ENCODE measurements around the gene RAET1G.
"Not testable (repeated sequence)": the region's sequence is repeated elsewhere in the genome, so short reads cannot be mapped to it uniquely, and the experiment has no call there.

Gene RAET1G

GRCh38 chr6:149934249-149935156 is 11.6 kb upstream of the RAET1G start:
- FAIRE-seq (peak; percentile 65), DNase-seq (ENCODE audit: low spot score) (peak; percentile 42)

DNA sequence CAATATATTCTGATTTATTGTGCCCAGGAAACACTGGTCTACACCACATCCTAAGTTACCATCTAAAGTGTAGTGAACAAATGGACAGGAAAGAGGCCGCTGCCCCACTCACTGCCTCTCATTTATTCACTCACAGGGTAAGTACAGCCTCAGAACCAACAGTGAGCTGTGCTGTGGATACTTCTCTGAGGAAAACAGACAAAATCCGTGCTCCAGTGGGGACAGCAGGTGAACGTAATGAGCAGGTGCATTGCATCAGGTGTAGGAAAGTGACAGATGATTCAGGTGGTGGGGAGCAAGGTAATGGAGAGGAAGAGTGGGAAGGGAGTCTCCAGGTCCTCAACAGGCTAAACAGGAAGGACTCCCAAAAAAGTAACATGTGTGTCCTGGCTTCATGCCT is 10.5 kb upstream of the RAET1G start:
- no peak for DNase-seq (ENCODE audit: low spot score)
- FAIRE-seq: no peak

GRCh38 chr6:149933036-149933435 is 10.1 kb upstream of the RAET1G start:
- DNase-seq (ENCODE audit: low spot score) (no peak), FAIRE-seq (no peak)

DNA sequence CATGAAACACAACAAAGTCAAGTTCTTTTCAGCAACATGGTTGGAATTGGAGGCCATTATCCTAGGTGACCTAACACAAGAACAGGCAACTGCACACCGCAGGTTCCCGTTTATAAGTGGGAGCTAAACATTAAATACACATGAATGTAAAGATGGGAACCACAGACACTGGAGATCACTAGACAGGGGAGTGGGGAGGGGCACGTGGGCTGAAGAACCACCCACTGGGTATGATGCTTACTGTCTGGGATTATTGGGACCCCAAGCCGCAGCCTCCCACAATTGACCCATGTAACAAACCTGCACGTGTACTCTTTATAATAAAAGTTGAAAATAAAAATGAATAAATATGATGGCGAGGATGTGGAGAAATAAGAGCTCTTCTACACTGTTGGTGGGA is 8.6 kb upstream of the RAET1G start:
- FAIRE-seq (no peak), DNase-seq (ENCODE audit: low spot score) (no peak)

GRCh38 chr6:149929422-149929821 is 6.5 kb upstream of the RAET1G start:
- DNase-seq (ENCODE audit: low spot score) (no peak), FAIRE-seq (no peak)

DNA sequence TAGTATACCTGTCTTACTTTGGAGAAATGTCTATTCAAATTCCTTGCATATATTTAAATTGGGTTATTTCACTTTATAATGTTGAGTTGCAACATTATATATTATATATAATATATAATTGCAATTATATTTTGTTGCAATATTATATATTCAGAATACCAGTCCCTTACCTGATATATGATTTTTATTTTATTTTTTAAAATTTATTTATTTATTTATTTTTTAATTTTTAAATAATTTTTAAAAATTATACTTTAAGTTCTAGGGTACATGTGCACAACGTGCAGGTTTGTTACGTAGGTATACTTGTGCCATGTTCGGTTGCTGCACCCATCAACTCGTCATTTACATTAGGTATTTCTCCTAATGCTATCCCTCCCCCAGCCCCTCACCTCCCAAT is 4.1 kb upstream of the RAET1G start:
- not testable (repeated sequence) for DNase-seq (ENCODE audit: low spot score); FAIRE-seq

DNA sequence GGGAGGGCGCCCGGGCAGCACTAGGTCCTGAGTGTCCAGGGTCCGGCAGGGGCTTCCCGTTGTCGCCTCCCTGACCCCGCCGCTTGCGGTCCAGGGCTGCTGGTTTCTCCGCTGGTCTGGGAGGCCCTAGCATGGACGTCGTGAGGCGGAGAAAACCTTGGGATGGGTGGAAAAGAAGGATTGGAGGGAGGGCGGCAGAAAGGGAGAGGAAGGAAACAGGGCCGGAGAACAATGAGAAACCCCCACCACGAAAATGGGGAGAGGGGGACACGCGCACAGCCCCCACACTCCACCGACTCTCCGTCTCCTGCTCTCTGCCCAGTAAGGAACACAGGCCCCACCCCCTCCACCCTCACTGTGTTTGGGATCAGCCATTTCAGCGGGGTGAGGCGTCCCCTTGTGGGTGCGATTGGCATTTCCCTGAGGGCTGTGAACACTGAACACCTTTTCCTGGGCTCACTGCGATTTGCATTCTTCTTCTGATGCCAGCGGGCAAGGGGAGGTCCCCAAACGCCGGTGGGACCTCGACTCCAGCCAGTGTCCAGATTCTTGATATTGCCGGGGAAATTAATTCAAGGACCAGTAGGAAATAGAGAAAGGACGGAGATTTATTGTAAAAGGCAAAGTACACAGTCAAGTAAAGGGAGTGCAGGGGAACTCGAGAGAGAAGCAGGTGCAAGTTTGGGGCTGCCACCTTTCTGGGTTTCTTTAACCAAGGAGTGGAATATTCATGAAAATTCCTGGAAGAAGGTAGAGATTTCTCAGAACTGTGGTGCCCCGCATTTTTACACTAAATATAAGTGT is 3.3 kb upstream of the RAET1G start:
- FAIRE-seq (no peak), DNase-seq (ENCODE audit: low spot score) (peak; percentile 32)

DNA sequence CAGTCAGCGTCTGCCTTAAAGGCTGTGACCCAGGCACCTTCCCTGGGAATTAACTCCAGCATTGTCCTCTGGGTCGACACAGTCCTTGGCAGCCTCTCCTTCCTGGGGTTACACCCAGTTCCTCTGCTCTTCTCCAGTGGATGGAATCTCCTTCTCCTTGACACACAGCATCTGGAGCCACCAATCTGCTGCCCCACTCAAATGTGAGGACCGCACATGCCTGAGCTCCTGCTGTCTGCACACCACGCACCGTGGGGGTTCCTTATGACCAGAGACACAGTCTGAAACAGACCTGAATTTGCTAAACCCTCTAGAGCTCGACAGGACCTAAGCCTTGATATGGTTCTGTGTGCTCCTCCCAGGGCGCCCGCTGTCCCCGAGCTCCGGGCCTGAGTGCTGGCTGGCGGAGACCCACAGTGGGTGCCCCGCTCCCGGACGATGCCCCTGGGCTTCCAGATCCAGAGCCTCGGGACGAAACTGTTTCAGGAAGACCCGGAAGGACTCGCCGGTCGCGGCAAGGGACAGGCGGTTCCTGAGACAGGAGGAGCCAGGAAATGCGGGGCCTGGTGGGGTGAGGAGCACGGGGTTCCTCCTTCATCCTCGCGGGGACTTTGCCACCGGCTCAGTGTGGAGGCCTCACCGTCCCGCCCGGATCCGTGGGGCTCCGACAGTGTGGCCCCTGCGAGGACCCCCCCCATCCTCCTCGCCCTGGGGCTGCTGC is 2.5 kb upstream of the RAET1G start:
- DNase-seq (ENCODE audit: low spot score) (no peak), FAIRE-seq (no peak)

GRCh38 chr6:149924933-149925252 is 2.0 kb upstream of the RAET1G start:
- FAIRE-seq: no peak
- no peak for DNase-seq (ENCODE audit: low spot score)

GRCh38 chr6:149924206-149924932 is 1.4 kb upstream of the RAET1G start:
- FAIRE-seq: no peak
- no peak for DNase-seq (ENCODE audit: low spot score)

GRCh38 chr6:149923327-149923986 is 536 bp upstream of the RAET1G start:
- no peak for DNase-seq (ENCODE audit: low spot score)
- FAIRE-seq: no peak

GRCh38 chr6:149922091-149922490 is 830 bp downstream of the RAET1G start:
- not testable (repeated sequence) for FAIRE-seq; DNase-seq (ENCODE audit: low spot score)

GRCh38 chr6:149921361-149921760 is 1.6 kb downstream of the RAET1G start:
- FAIRE-seq (no peak), DNase-seq (ENCODE audit: low spot score) (no peak)

DNA sequence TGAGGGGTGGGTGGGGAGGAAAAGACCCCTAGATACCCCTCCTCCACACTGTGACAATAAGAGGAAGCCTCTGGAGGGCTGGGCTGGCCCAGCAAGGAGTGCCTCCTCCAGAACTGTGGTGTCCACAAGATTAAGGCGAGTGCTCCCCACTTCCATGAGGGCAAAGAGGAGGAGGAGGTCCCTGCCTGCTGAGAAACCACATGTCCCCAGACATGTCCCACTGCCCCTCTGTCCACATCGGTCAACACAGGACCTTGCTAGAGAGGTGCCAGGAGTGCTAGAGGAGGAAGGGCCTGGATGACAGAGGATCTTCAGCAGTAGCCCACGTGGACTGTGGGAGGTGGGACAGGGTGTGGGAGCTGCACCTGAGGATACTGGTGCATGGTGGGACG is 3.1 kb downstream of the RAET1G start:
- no peak for FAIRE-seq
- no peak for DNase-seq (ENCODE audit: low spot score)

- not testable (repeated sequence) for DNase-seq (ENCODE audit: low spot score); FAIRE-seq
Measured at GRCh38 chr6:149919126-149919833, 3.6 kb downstream of the RAET1G start.

DNA sequence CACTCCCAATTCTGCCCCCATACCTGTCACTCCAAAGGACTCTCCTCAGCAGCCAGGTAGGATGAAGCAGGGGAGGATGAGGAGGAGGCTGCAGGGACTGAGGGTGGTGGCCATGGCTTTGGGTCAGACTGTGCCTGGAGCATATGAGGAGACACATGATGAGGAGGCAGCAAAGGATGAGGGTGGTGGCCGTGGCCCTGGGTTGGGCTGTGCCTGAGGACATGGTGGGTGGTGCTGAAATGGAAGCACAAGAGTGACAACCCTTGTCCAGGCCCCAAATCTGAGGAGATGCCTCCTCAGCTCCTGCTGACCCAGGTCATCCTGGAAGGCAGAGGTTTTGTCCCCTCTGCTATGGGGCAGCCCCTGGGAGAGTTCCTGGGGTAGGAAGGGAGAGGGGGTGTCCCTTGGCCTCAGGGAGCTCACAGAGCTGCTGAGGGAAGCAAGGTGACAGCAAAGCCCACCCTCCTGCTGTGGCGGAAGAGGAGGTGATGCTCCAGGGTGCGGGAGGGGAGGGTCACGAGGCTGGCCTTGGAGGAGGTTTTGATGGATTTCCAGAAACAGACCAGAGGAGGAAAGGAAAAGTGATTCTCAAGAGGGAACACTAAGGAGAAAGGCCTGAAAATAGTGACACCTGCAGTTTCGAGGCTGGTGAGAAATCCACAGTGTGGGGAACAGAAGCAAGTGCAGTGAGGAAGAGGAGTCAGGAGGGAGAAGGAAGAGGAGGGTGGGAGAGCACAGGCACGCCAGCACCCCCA is 4.6 kb downstream of the RAET1G start:
- DNase-seq (ENCODE audit: low spot score): no peak
- no peak for FAIRE-seq

GRCh38 chr6:149917679-149918078 is 5.2 kb downstream of the RAET1G start:
- no peak for DNase-seq (ENCODE audit: low spot score)
- FAIRE-seq: no peak

DNA sequence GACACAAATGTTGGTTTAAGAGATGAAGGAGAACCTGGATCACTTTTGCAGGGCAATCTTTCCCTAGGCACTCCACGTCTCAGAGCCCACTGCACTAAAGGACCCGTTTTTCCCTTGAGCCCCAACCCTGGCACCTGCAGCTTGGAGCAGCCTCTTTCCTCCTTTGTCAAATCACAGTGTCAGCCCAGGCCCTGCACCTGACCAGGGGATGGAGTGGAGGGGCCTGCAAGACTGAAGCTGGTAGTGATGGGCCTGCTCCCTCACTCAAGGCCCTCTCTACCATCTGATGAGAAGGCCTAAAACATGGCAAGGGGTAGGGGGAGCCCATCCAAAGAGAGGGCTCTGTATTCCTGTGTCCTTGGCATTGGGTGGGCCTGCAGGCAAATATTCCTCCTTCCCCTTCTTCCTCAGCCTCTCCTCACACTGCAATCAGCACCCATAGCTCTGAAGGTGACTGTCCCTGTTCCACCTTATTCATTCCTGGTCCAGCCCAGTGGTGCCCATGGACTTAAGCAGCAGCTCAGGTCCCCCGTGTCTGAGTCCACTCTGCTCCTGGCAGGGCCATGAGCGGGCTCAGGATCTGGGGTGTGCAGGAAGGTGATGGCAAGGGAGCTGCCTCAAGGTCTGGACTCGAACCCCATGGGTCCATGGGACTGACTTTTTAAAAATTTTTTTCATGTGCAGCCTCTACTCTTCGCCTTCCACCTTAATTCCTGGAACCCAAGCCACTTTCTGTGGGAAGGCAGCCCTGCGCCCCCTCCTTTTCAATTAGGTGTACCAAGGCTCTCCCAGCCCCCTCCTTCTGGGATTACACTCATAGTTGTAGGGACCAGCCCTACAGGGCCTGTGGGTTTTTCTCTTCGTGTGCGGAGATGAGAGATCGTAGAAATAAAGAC is 6.7 kb downstream of the RAET1G start:
- FAIRE-seq (no peak), DNase-seq (ENCODE audit: low spot score) (no peak)
